ENCODE measurements around the gene BNIPL.

Gene BNIPL

DNA sequence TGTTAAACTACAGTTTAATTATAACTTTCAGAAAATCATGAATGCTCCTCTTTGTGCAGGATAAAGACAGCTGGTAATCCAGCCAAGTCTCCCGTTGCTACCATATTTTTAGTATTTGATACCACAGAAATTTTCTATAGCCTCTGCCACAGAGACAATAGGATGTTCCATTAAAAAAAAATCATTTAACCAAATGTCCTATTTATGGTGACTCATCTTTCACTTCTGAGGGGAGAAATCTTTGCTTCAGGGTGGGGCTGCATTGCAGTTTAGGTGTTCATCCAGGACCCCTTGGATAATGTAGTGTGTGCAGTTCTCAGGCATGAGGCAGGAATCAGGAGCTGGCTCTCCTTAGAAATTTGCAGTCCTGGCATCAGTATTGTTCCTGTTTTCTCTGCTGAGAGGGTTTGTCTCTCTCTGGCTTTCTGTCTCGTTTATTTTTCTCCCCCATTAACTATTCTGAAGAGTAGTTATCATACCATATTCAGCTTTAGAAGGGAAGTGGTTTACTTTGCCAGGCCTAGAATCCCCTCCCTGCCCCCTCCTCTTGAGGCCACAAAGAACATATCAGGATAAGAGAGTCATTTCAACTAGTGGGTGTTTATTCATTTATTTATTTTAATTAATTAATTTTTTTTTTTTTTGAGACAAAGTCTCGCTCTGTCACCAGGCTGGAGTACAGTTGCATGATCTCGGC, 25.1 kb upstream of the BNIPL start:
- DNase-seq, result no peak

DNA sequence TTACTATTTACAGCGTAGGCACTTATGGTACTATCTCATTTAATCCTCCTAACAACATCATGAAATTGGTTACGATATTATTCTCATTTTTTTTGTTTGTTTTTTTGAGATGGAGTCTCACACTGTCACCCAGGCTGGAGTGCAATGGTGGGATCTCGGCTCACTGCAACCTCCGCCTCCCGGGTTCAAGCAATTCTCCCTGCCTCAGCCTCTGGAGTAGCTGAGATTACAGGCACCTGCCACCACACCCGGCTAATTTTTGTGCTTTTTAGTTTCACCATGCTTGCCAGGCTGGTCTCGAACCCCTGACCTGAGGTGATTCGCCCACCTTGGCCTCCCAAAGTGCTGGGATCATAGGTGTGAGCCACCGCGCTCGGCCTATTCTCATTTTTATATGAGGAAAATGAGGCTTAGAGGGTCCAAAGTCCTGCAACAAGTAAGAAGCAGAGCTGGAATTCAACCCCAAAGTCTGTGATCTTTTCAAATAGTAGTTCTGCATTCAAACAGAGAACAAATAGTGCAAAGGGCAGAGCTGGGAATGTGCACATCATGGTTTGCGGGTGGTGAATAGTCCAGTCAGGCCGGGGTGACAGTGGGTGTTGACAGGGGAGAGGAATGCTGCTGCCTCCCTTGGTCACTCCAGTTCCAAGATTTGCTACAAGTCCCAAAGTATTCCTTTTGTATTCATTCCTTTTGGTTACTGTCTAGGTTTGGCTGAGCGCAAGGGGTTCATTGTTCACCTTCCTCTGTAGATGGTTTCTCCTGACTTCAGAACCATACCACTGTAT, 23.5 kb upstream of the BNIPL start:
- no peak for DNase-seq

DNA sequence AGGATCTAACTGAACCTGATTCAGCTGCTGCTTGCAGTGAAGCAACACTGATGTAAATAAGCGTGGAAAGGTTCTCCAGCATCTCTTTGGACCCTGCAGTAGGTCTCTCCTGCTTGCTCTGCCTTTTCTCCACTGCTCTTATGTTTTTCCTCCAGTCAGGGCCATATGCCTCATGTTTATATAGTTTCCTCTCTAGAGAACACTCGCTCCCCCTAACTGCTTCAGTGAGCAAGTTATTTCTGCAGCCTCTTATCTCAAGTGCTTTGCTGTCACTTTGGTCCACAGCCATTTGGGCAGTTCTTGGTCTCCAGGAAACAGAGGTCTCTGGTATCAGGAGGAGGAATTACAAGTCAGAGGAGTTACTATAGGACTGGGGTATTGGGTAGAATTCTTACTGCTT, 22.9 kb upstream of the BNIPL start:
- no peak for DNase-seq

DNA sequence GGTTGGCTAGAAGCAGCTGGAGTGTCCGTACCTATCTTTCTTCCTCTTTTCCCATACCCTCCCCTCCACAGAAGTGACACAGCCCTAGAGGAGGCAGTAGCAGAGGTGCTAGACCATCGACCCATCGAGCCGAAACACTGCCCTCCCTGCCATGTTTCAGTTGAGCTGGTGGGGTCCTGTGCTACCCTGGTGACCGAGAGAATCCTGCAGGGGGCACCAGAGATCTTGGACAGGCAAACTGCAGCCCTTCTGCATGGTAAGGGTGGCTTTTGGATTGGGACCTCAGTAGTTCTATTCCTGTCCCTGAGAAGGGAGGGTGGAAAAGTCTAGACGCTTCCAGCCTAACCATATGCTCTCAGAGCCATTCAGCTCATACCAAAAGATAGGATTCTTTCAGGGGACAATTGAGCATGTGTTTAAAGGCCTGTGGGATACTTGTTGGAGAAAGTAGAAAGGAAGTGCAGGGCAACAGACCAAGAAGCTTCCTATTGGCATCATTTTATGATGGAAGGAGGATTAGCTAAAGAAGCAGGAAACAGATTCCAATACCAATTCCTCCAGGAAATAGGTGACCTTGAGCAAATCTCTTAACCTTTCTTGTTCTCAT, 11.7 kb upstream of the BNIPL start:
- DNase-seq, result no peak

DNA sequence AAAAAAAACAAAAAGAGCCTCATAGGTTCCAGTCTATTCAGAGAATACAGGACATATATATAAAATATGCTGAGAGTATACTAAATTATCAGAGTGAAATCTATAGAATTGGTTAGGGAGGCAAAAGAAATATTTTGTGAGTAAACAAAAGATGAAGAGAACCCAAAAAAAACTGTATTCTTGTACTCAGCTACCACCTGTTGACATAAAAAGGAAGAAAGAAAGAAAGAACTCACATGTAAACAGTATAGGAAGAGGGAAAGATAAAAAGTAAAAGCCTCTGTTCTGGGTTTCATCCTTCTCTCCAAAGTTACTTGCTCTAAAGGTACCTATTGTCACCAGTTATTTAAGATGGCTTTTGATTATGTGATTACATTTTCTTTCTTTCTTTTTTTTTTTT, 9.9 kb upstream of the BNIPL start:
- no peak for DNase-seq

DNA sequence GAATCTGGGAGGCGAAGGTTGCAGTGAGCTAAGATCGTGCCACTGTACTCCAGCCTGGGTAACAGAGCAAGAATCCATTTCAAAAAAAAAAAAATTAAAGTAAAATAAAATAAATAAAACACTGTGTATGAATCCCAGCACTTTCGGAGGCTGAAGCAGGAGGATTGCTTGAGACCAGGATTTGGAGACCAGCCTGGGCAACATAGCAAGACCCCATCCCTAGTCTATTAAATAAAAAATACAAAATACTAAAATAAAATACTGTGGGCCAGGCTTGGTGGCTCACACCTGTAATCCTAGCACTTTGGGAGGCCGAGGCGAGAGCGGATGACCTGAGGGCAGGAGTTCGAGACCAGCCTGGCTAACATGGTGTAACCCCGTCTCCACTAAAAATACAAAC, 4.2 kb upstream of the BNIPL start:
- DNase-seq, result no peak

DNA sequence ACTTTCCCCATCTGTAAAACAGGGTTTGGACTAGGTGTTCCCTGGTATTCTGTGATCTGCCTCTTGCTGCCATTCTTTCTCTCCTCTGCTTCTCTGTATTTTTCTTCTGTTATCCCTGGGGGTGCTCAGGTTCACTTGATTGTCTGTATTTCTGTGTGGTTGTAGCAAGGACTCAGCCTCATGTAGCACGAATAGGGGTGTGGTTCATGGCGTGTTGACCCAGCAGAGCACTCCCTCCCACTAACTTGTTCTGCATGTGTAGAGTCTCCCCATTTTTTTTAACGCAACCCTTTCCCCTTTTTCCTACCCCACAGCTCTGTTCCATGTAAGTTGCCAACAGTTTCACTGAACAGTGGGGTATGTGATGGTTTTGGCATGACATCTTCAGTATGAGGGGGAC, 1.2 kb upstream of the BNIPL start:
- DNase-seq, result no peak

DNA sequence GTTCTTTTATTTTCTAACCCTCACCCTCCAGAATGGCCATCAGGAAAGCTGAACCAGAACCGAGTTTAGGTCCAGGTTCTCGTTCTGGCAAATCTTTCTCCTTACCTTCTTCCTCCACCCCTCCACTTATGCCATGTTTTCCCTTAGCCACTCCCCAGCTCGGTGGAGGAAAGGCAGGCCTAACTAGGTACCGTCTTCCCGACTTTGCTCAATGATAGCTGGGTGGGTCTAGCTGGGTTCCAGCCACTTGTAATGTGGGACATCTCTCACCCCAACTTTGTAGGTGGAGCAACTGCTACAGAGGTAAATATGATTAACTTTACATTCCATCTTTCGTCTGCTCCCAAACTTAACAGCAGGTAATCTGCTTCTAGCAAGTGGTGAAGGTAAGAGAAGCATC, 646 bp downstream of the BNIPL start:
- no peak for DNase-seq

DNA sequence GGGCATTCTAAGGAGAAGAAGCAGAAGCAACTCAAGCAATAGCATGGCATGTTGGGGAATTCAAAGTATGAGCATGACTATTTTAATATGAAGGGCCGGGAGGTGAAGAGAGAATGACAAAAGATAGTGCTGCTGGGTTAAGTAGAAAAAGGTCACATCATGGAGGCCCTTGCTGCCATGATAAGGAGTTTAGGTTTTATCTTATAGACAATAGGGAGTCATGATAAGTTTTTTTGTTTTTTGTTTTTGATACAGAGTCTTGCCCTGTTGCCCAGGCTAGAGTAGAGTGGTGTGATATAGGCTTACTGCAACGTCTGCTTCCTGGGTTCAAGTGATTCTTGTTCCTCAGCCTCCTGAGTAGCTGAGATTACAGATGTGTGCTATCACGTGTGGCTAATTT, 3.1 kb downstream of the BNIPL start:
- no peak for DNase-seq

DNA sequence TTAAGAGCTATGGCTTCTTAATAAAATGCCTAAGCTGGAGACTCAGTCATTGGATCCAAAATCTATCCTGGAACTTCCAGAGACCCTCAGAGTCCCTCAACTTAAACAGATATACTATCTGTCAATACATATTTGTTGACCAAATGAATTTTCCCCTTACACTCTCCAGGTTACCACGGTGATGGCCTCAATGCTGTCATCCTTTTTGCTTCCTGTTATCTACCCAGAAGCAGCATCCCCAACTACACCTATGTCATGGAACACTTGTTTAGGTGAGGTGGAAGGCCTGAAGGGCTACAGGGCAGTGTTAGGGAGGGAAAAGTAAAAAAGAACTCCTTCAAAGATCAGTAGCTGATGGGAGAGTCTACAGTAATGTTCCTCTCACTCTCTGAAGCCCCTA, 6.8 kb downstream of the BNIPL start:
- DNase-seq, result no peak

DNA sequence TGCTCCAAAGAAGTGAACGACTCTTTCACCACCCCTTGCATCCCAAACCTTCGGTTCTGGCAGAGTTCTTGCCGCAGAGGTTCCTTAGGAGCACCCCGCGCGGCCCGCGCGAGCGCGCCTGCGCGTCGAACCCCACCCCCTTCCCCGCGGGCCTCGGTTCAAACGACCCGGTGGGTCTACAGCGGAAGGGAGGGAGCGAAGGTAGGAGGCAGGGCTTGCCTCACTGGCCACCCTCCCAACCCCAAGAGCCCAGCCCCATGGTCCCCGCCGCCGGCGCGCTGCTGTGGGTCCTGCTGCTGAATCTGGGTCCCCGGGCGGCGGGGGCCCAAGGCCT, 11.2 kb downstream of the BNIPL start, which contains the start of gene C1orf56:
TSS of gene C1orf56 (plus strand) at position 161 of the 334 bp plus-strand sequence. CDS start at position 258, 97 bp downstream.
- peak; percentile 46 for DNase-seq

DNA sequence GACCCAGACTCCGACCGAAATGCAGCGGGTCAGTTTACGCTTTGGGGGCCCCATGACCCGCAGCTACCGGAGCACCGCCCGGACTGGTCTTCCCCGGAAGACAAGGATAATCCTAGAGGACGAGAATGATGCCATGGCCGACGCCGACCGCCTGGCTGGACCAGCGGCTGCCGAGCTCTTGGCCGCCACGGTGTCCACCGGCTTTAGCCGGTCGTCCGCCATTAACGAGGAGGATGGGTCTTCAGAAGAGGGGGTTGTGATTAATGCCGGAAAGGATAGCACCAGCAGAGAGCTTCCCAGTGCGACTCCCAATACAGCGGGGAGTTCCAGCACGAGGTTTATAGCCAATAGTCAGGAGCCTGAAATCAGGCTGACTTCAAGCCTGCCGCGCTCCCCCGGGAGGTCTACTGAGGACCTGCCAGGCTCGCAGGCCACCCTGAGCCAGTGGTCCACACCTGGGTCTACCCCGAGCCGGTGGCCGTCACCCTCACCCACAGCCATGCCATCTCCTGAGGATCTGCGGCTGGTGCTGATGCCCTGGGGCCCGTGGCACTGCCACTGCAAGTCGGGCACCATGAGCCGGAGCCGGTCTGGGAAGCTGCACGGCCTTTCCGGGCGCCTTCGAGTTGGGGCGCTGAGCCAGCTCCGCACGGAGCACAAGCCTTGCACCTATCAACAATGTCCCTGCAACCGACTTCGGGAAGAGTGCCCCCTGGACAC, 11.7 kb downstream of the BNIPL start:
- DNase-seq, result peak; percentile 32

DNA sequence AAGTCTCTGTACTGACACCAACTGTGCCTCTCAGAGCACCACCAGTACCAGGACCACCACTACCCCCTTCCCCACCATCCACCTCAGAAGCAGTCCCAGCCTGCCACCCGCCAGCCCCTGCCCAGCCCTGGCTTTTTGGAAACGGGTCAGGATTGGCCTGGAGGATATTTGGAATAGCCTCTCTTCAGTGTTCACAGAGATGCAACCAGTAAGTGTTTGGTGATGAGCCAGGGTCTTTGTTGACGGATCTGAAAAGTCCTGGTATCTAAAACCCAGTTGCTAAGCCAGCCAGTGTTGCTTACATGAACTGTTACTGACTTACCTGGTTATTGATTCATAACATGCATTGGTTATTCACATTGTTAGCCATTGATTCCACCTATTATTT, 12.3 kb downstream of the BNIPL start:
- no peak for DNase-seq

DNA sequence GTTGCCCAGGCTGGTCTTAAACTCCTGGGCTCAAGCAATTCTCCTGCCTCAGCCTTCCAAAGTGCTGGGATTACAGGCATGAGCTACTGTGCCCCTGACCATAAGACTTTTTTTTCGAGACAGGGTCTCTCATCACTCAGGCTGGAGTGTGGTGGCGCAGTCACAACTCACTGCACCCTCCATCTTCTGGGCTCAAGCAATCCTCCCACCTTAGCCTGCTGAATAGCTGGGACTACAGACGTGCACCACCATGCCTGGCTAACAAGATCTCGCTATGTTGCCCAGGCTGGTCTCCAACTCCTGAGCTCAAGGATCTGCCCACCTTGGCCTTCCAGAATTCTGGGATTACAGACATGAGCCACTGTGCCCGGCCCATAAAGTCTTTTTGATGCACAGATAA, 13.1 kb downstream of the BNIPL start:
- no peak for DNase-seq

DNA sequence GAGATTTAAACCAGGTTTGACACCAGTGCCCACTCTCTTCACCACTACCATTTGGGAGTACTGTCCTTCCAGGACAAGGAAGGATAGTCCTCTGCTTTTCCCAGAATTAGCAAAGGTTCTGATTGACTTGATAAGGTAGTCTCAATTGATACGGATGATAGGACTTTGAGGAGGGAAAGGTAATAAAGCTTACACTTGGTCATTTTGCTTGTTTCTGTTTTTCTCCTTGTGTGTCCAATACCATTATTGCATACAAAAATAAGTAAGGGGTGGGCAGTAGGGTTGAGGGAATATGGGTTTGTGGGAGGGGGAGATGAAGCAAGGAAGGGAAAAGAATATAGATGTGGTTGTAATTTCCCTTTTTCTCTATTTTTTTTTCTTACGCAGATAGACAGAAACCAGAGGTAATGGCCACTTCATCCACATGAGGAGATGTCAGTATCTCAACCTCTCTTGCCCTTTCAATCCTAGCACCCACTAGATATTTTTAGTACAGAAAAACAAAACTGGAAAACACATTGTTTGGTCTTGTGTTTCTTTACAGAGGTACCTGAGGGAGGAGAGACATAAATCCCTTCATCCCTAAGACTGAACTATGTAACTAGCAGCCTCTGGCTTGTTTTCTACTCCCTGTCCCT, 13.8 kb downstream of the BNIPL start:
- no peak for DNase-seq

DNA sequence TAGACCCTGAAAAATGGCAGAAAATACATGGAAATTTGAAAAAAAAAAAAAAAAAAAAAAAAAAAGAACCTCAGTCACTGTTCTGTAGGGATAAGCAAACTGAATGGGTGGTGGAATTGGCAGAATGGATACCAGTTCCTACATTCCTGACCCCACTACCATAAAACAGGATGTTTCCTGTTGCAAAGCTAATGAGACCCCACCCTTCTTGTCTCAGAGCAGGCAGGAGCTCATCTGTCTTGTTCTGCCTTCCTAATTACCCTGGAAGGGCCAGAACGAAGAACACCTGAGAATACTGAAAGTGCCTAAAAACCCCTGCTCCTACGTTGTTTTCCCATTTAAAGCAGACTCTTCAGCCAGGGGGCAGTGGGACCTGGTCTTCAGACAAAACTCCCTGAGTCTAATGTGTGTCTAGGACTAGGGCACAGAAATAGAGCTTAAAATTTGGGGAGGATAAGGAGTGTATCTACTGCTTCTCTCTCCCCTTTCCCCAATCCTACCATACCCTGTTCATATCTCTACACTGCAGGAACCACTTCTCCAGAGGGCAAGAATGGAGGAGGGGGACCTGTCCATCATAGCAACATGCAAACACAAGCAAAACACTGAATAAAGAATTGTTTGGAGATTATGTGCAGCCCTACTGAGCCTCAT, 15.1 kb downstream of the BNIPL start:
- no peak for DNase-seq

DNA sequence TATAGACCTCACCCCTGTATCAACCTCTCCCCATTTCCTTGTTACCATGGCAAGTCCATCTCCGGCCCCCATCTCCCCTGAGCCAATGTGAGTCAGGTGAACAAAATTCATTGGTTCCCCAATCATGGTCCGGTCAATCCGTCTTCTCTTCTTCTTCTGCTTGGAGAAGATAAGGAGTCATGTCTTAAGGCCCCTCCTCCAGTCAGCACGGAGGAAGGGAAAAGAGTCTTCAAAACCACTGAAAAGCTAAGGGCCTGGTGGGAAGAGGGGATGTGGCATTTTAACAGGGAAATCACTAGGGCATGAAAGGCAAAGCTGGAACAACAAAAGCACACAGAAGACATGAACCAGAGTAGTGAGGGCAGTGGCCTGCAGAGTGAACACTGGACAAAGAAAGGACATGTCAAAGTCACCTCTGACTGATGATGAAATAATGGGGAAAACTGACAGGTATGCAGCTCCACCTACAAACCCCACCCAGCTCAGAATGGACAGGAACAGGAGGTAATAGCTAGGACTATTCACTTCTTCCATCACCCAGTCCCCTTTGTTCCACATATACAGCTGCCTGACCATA, 18.7 kb downstream of the BNIPL start:
- DNase-seq, result no peak

DNA sequence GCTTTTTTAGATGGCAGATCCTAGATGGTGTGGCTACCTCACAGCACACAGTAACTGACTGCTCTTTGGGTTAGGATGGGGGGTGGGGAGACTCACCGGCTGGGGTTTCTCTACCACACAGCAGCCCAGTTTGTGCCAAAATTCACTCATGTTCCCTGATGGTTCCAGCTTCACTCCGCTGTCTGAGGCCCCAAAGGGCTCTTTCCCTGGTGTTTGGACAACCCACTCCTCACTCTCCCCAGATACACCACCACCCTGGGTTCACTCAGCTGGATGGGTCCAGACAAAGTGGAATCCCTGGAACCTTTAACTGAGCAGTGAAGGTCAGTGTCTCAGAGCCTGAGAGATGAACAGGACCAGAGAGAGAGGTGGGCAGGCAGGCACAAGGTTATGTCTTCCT, 19.2 kb downstream of the BNIPL start:
- DNase-seq, result no peak

DNA sequence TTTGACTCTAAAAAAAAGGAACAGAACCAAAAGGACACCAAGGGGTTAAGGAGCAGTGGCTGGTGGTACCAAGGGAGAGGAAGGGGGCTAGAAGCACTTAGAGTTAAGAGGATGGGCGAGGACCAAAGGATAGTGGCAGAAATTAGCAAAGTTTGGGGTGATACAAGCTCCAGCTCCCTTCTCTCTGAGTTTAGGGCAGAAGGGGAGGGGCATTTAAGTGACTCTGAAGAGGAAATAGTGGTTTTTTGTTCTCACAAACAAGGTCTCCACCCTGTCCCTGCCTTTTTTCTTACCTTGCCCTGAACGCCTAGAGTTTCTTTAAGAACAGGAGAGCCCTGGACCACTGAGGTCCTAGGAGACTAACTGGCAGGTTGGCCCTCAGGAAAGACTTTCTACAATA, 19.8 kb downstream of the BNIPL start:
- no peak for DNase-seq

DNA sequence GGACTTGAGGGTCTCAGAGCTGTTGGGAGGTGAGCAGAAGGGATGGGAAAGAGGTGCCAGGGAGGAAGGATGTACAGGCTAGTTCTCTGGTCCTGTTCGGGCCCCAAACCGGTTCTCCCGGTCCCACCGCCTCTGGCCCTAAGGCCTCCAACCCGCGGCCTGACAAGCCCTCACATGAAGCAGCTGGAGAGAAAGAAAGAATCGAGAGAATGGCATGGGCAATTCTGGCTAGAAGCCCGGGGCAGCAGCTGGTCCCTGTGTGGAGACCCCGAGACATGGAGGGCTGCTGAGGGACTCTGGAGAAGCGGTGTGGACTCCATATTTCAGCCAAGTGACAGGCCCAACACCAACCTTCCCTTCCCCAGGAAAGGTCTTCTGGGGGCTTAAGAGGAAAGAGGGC, 22.3 kb downstream of the BNIPL start:
- no peak for DNase-seq

DNA sequence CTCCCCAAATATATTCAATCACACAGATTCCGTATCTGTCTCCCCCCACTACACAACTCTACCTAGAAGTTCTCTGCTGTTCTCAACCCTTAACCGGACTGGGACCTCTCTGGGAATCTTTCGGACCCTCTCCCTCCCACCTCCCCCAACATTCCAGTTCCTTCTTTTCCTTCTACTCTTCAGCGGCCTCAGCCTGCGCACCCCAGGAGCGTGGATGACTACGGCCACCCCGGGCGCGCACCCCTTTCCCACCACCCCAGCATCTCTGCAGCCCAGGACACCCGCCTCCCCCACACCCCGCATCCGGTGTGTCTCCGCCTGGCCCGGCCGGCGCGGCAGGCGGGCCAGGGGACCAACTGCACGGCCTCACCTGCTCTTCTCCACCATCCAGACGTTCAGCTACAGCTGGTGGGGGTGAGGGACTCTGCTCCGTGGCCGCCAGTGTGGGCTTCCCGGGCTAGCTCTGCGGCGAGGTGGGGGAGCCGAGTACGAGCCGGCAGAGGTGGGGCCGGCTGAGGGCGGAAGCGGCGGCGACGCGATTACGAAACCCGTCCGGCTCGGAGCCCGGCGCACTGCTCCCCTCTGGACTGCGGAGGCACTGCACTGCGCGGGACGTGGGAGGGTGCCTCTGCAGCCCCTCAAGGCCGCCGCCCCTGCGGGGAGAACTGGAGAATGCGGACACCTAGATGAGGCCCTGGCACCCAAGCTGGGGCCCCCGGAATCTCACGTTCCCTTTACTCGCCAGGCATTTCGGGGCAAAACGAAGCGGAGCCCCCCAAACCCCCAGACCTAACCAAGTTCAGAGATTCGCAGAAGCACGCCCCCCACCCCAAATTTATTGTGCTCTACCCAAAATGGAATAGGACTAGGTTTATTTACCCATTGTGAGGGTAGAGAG, 23.0 kb downstream of the BNIPL start, which contains the start of gene CDC42SE1:
TSS of gene CDC42SE1 (minus strand) at position 514 of the 898 bp plus-strand sequence. CDS start 3,892 bp downstream, outside the sequence.
- peak; percentile 75 for DNase-seq

Data from T1000 (cell line).